K562 (cell line): ENCODE data around the gene FAM184B. TPM values are rescaled to one million over a fixed set of nuclear protein-coding genes. Genes with fewer than 3 reads are reported as not detected.

ENCODE experiments used
- ATAC-seq: fragments of 200-7000 bp; cut with Tn5 transposase; 3 replicates; pipeline ENCODE4 v1.9.1; 2020; ENCODE audit warnings: moderate library complexity
- Bru-seq: library from RNA; stranded (reverse); fragments of 400-500 nt; gene quantifications from one replicate; lab custom pipeline; 2021; lab: Mats Ljungman, UMichigan
- BruChase-seq, 2 experiments: library from RNA; stranded (reverse); fragments of 400-500 nt; gene quantifications; one replicate each; lab custom pipeline; 2021; lab: Mats Ljungman, UMichigan
- BruUV-seq: library from RNA; stranded (reverse); fragments of 400-500 nt; replicated peaks from 2 replicates; lab custom pipeline; 2021; lab: Mats Ljungman, UMichigan
- CTCF ChIA-PET: fragments of 300-600 bp; formaldehyde crosslinking; extraction: SDS; loops from one replicate; lab custom pipeline; 2021; ENCODE audit warnings: low intra/inter-chr PET ratio; lab: Yijun Ruan, JAX
- POLR2A ChIA-PET: fragments of 300-600, 350-650 bp; sonication (Branson Sonifier 250); formaldehyde crosslinking; extraction: SDS; loops from one replicate; lab custom pipeline; 2021; ENCODE audit warnings: antibody characterized with exemption, inconsistent platforms; lab: Yijun Ruan, JAX
- DNase-seq, 4 experiments: peaks; one replicate each; pipeline versions ENCODE4 v3.0.0 to v3.0.0-alpha.2; 2011 to 2018; ENCODE audit warnings: low spot score in 3 of 4, mixed read lengths in 3 of 4; ENCODE audit errors: extremely low read depth in 1 of 4
- FAIRE-seq: peaks from 2 replicates; lab custom pipeline; 2011; peaks lifted over from hg19 to GRCh38; lab: Jason Lieb, UNC
- H2AFZ ChIP-seq: 2 replicates; pipeline ENCODE4 v1.6.0; 2011; ENCODE audit warnings: low read depth, low read length, control low read depth, inconsistent platforms
- H3K27ac ChIP-seq: fragments of 200-600 bp; 3 replicates; pipeline ENCODE4 v1.8.0; 2011; ENCODE audit warnings: low read depth, mild to moderate bottlenecking, control low read depth, inconsistent platforms, low read length, moderate library complexity, mixed read lengths; ENCODE audit errors: extremely low read depth
- H3K27me3 ChIP-seq, 2 experiments: fragments of 300-600 bp in 1 of 2; 2 replicates in 1 of 2; 3 replicates in 1 of 2; pipeline versions ENCODE4 v1.6.0 to v1.8.0; 2011; ENCODE audit warnings: inconsistent platforms in 2 of 2, low read length in 2 of 2, mild to moderate bottlenecking in 1 of 2, mixed read lengths in 1 of 2, moderate library complexity in 1 of 2; ENCODE audit not compliant: control insufficient read depth in 2 of 2, insufficient read depth in 2 of 2
- H3K36me3 ChIP-seq: fragments of 300-600 bp; 3 replicates; pipeline ENCODE4 v1.8.0; 2011; ENCODE audit warnings: mild to moderate bottlenecking, low read length, inconsistent platforms; ENCODE audit not compliant: control insufficient read depth, insufficient read depth
- H3K4me1 ChIP-seq, 2 experiments: fragments of 200-600 bp in 1 of 2; replicated peaks in 1 of 2; 2 replicates in 1 of 2; 3 replicates in 1 of 2; pipeline versions ENCODE4 v1.5.1 to v1.8.0; 2011; ENCODE audit warnings: inconsistent platforms in 2 of 2, low read length in 2 of 2, mild to moderate bottlenecking in 1 of 2, mixed read lengths in 1 of 2, moderate library complexity in 1 of 2; ENCODE audit not compliant: control insufficient read depth in 2 of 2, insufficient read depth in 2 of 2
- H3K4me2 ChIP-seq: 2 replicates; pipeline ENCODE4 v1.6.1; 2011; ENCODE audit warnings: low read length, control low read depth, inconsistent platforms, mixed read lengths; ENCODE audit not compliant: insufficient read depth
- H3K4me3 ChIP-seq: fragments of 200-600 bp; sonication (generic), shearing (Covaris generic); 2 replicates; pipeline ENCODE4 v1.5.1; 2016; ENCODE audit warnings: control low read depth, inconsistent platforms
- H3K79me2 ChIP-seq: fragments of 200-600 bp; 3 replicates; pipeline ENCODE4 v1.8.0; 2011; ENCODE audit warnings: low read length, inconsistent platforms; ENCODE audit not compliant: control insufficient read depth, insufficient read depth
- H3K9ac ChIP-seq, 2 experiments: 2 replicates each; pipeline versions ENCODE4 v1.6.0 to v1.6.1; 2011; ENCODE audit warnings: low read depth in 2 of 2, low read length in 2 of 2, control low read depth in 1 of 2, inconsistent platforms in 1 of 2, mild to moderate bottlenecking in 1 of 2, mixed read lengths in 1 of 2; ENCODE audit not compliant: insufficient read depth in 1 of 2
- H3K9me1 ChIP-seq: one replicate; pipeline ENCODE4 v1.6.0; 2011; ENCODE audit warnings: inconsistent platforms, mild to moderate bottlenecking, low read length, moderate library complexity; ENCODE audit not compliant: control insufficient read depth, insufficient read depth
- H3K9me3 ChIP-seq: replicated peaks from 2 replicates; pipeline ENCODE4 v1.5.1; 2011; ENCODE audit warnings: low read depth, low read length, inconsistent platforms; ENCODE audit not compliant: control insufficient read depth, insufficient read depth
- H4K20me1 ChIP-seq: replicated peaks from 2 replicates; pipeline ENCODE4 v1.6.1; 2011; ENCODE audit warnings: low read length, inconsistent platforms, mixed read lengths; ENCODE audit not compliant: control insufficient read depth, insufficient read depth
- NFIC ChIP-seq: fragments of 450-650 bp; IDR thresholded peaks from 2 replicates; pipeline ENCODE4 v1.6.1; 2017; ENCODE audit warnings: mild to moderate bottlenecking, inconsistent platforms
- NR3C1 ChIP-seq: sonication (generic); formaldehyde crosslinking; IDR thresholded peaks from 2 replicates; pipeline ENCODE4 v1.8.1; 2022; ENCODE audit warnings: missing genetic modification reagents
- ZBTB33 ChIP-seq: sonication (generic); formaldehyde crosslinking; IDR thresholded peaks from 2 replicates; pipeline ENCODE4 v1.8.1; 2023; ENCODE audit warnings: mild to moderate bottlenecking, missing genetic modification reagents
- WGBS: fragments of 100-300 bp; shearing (Covaris generic); methylation state at CpG from one replicate; pipeline ENCODE4 v1.1.6; 2016; ENCODE audit warnings: low coverage, mixed read lengths; ENCODE audit not compliant: insufficient coverage; ENCODE audit errors: missing lambda C conversion rate; 5-methylcytosine and 5-hydroxymethylcytosine counted together
- in situ Hi-C: fragments of 300-500 bp; cut with MboI; formaldehyde crosslinking; loops from 4 replicates; pipeline ENCODE4 v1.15.0; 2018; ENCODE audit warnings: inconsistent platforms, mixed read lengths
- intact Hi-C: fragments of 100-400 bp; cut with micrococcal nuclease; formaldehyde crosslinking; loops from 2 replicates; pipeline ENCODE4 v1.14.2; 2022
- long read RNA-seq, 3 experiments: library from polyadenylated mRNA in 2 of 3; library from RNA in 1 of 3; unstranded in 2 of 3; stranded (forward) in 1 of 3; transcript quantifications; one replicate each; pipeline ENCODE4 v2.0.0, GENCODE V29; 2019 to 2022
- polyA minus RNA-seq, 3 experiments: library from RNA; depleted of rRNA, polyadenylated mRNA; stranded (reverse); fragments of >200 nt; gene quantifications; 2 replicates each; pipeline ENCODE4 v1.2.3, GENCODE V29; 2011
- polyA plus RNA-seq, 8 experiments: library from polyadenylated mRNA; depleted of rRNA in 4 of 8; stranded (reverse) in 5 of 8; unstranded in 3 of 8; fragments of >200 nt; fragmentation: Nextera tagmentation in 2 of 8; fragmentation: Illumina TruSeq in 1 of 8; extraction: Ambion mirVana in 2 of 8; extraction: Trizol in 1 of 8; gene quantifications; 2 replicates each; pipeline versions ENCODE4 v1.2.1 to v1.2.3, GENCODE V29; 2011 to 2014; ENCODE audit warnings: inconsistent platforms in 1 of 8, missing spikeins in 1 of 8
- total RNA-seq, 7 experiments: library from RNA; depleted of rRNA in 6 of 7; stranded (reverse); fragments of >200 nt in 6 of 7; fragmentation: Illumina TruSeq in 2 of 7; extraction: Trizol in 2 of 7; gene quantifications; 2 replicates each; pipeline versions ENCODE4 v1.2.1 to v1.2.3, GENCODE V29; 2011 to 2021; ENCODE audit warnings: low replicate concordance in 1 of 7

The FAM184B gene
- total RNA-seq (2011; cell fraction: chromatin; rRNA removed; ENCODE audit: low replicate concordance), result not detected in 2 replicates
- total RNA-seq (2011; cell fraction: nucleolus; rRNA removed), result not detected in 2 replicates
- total RNA-seq (2011; cell fraction: nucleoplasm; rRNA removed), result not detected in 2 replicates
- total RNA-seq (2014; rRNA removed) (0.04 TPM in 1 of 2 replicates, not detected in the other), total RNA-seq (2014; rRNA removed; fragmentation: Illumina TruSeq; extraction: Trizol) (not detected in 2 replicates), total RNA-seq (2015; rRNA removed; fragmentation: Illumina TruSeq; extraction: Trizol) (not detected in 2 replicates), total RNA-seq (2021) (not detected in 2 replicates), polyA plus RNA-seq (2011; rRNA removed) (not detected in 2 replicates), polyA plus RNA-seq (2014; fragmentation: Illumina TruSeq; extraction: Trizol) (not detected in 2 replicates), polyA plus RNA-seq (2014; fragmentation: Nextera tagmentation; extraction: Ambion mirVana) (not detected), polyA plus RNA-seq (2014; rRNA removed) (not detected in 2 replicates), polyA minus RNA-seq (2011; rRNA and poly(A)+ RNA removed) (not detected in 2 replicates), Bru-seq, nascent RNA (percentile 6 among the genes with signal in this experiment), BruChase-seq, experiment 1, labeled RNA remaining after a 2-hour chase (percentile 22 among the genes with signal in this experiment), BruChase-seq, experiment 2, labeled RNA remaining after a 6-hour chase (percentile 19 among the genes with signal in this experiment)
- polyA plus RNA-seq (2011; cell fraction: cytosol; rRNA removed), result not detected in 2 replicates
- not detected in 2 replicates for polyA plus RNA-seq (2011; cell fraction: nucleus; rRNA removed)
- not detected in 2 replicates for polyA plus RNA-seq (2012)
- not detected in 2 replicates for polyA minus RNA-seq (2011; cell fraction: cytosol; rRNA and poly(A)+ RNA removed)
- not detected in 2 replicates for polyA minus RNA-seq (2011; cell fraction: nucleus; rRNA and poly(A)+ RNA removed)
- long read RNA-seq, experiment 1, partial matches to known transcripts, result 0 of 4 reads
- long read RNA-seq, experiment 1, other reads (novel, unspliced or antisense), result 4 of 4 reads
- long read RNA-seq, experiment 2, result 0 reads
- long read RNA-seq, experiment 3, result 0 reads

- H3K4me2 ChIP-seq, result no peak within 1 kb of the TSS
- peaks cover 0 to 12% of the 10 kb centered on the region in 2 experiments; a peak in 1 of 5 replicates for H3K4me1 ChIP-seq
- no TSS peak for BruUV-seq
- in situ Hi-C loops, result no loop called here
- no peak for ATAC-seq
- peaks cover 13 to 30% of the 10 kb centered on the region in 2 experiments; a peak in 4 of 5 replicates for H3K27me3 ChIP-seq
- no peak within 1 kb of the TSS for H3K27ac ChIP-seq
- no peaks in the 10 kb centered on the region for H4K20me1 ChIP-seq
- TF ChIP-seq NR3C1 (CRISPR knock-in tag), result no peak
- TF ChIP-seq ZBTB33 (CRISPR knock-in tag), result 0 out of 2 replicates have a peak, but pooled peaks have one; percentile 57
- 0 out of 2 replicates have a peak, but pooled peaks have one; percentile 8 for TF ChIP-seq NFIC
- TF ChIP-seq, all 486 proteins: peak for 2
- Histone ChIP-seq H3K9ac (no peak within 1 kb of the TSS), H2AFZ (no peak within 1 kb of the TSS), H3K4me3 (no peak within 1 kb of the TSS), H3K9me1 (no peaks in the 10 kb centered on the region), H3K36me3 (no peaks in the 10 kb centered on the region), H3K9me3 (no peaks in the 10 kb centered on the region), H3K79me2 (no peaks in the 10 kb centered on the region)
- DNase-seq, result no peak
- WGBS, result 48% methylated on average over 51 of the region's 82 CpGs
- FAIRE-seq, result no peak
- intact Hi-C loops, result no loop called here
- ChIA-PET CTCF (no interaction called here), POLR2A (interaction anchor here (0.6 kb wide), 1 partner anchor 145 kb away, joined by 3 read pairs; no protein-coding TSS in a partner anchor)
Observed at GRCh38 chr4:17781300-17782287, at the start of gene FAM184B. Gene FAM184B, minus strand, starts transcription at chr4:17781621. Its CDS starts 322 bp downstream, at chr4:17781299.
